Parathyroid adenoma (tissue), 2 donors: ENCODE measurements around the gene SRSF9.

Experiments used
- H2AFZ ChIP-seq: fragments of 300-600 bp; sonication (generic); one replicate; pipeline ENCODE4 v1.7.0; 2017; ENCODE audit warnings: antibody characterized with exemption, mild to moderate bottlenecking
- H3K27ac ChIP-seq: fragments of 300-600 bp; sonication (generic); one replicate; pipeline ENCODE4 v1.7.0; 2017
- H3K27me3 ChIP-seq: fragments of 300-600 bp; sonication (generic); one replicate; pipeline ENCODE4 v1.7.0; 2017; ENCODE audit warnings: low read length; ENCODE audit not compliant: control insufficient read depth, insufficient read depth
- H3K36me3 ChIP-seq: fragments of 300-600 bp; sonication (generic); one replicate; pipeline ENCODE4 v1.7.0; 2017; ENCODE audit warnings: low read length; ENCODE audit not compliant: control insufficient read depth, insufficient read depth
- H3K4me1 ChIP-seq: fragments of 300-600 bp; sonication (generic); one replicate; pipeline ENCODE4 v1.7.0; 2017; ENCODE audit warnings: control low read depth
- H3K4me2 ChIP-seq: fragments of 300-600 bp; sonication (generic); one replicate; pipeline ENCODE4 v1.7.0; 2017; ENCODE audit warnings: low read length
- H3K4me3 ChIP-seq: fragments of 300-600 bp; sonication (generic); one replicate; pipeline ENCODE4 v1.7.0; 2017; ENCODE audit warnings: low read depth, low read length
- H3K79me2 ChIP-seq: fragments of 300-600 bp; sonication (generic); one replicate; pipeline ENCODE4 v1.7.0; 2017; ENCODE audit warnings: control low read depth
- H3K9ac ChIP-seq: fragments of 300-600 bp; sonication (generic); one replicate; pipeline ENCODE4 v1.7.0; 2017; ENCODE audit warnings: mild to moderate bottlenecking
- H3K9me3 ChIP-seq: fragments of 300-600 bp; sonication (generic); one replicate; pipeline ENCODE4 v1.7.0; 2017; ENCODE audit warnings: low read length; ENCODE audit not compliant: control insufficient read depth
- TF ChIP-seq, protein P1 (sequence below): fragments of 300-600 bp; sonication (generic); IDR thresholded peaks from one replicate; pipeline ENCODE4 v1.7.0; 2017; ENCODE audit warnings: antibody characterized with exemption, mild to moderate bottlenecking
- donor health status: primary hyperparathyroidism.

SRSF9 gene

DNA sequence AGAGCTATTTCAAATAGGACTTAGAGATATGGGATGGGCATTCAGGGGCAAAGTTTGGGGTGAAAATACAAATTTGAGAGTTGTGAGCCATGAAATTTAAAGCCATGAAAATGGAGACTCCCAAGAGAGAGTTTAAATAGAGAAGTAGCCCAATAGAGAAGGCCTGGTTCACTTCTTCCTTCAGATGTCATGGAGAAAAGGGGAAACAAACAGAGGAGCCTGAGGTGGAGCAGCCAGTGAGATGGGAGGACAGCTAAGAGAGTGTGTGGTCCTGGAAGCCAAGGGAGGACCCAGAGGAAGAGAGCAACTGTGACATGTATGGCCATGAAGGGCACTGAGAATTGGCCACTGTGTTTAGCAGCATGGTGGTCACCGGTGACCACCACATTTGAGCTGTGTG lies 14.1 kb upstream of the SRSF9 start:
- TF ChIP-seq, protein P1, sequence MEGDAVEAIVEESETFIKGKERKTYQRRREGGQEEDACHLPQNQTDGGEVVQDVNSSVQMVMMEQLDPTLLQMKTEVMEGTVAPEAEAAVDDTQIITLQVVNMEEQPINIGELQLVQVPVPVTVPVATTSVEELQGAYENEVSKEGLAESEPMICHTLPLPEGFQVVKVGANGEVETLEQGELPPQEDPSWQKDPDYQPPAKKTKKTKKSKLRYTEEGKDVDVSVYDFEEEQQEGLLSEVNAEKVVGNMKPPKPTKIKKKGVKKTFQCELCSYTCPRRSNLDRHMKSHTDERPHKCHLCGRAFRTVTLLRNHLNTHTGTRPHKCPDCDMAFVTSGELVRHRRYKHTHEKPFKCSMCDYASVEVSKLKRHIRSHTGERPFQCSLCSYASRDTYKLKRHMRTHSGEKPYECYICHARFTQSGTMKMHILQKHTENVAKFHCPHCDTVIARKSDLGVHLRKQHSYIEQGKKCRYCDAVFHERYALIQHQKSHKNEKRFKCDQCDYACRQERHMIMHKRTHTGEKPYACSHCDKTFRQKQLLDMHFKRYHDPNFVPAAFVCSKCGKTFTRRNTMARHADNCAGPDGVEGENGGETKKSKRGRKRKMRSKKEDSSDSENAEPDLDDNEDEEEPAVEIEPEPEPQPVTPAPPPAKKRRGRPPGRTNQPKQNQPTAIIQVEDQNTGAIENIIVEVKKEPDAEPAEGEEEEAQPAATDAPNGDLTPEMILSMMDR = no peak
- no peaks in the 10 kb centered on the region for H3K4me1 ChIP-seq
- no peak overlapping the region for H3K9ac ChIP-seq
- no peaks in the 10 kb centered on the region for H3K36me3 ChIP-seq
- H3K9me3 ChIP-seq = no peaks in the 10 kb centered on the region
- no peak overlapping the region for H3K4me3 ChIP-seq
- H3K27ac ChIP-seq = no peak overlapping the region
- H3K27me3 ChIP-seq = no peaks in the 10 kb centered on the region
- H3K4me2 ChIP-seq = no peak overlapping the region
- H3K79me2 ChIP-seq = peaks cover 5% of the 10 kb centered on the region
- no peak overlapping the region for H2AFZ ChIP-seq

DNA sequence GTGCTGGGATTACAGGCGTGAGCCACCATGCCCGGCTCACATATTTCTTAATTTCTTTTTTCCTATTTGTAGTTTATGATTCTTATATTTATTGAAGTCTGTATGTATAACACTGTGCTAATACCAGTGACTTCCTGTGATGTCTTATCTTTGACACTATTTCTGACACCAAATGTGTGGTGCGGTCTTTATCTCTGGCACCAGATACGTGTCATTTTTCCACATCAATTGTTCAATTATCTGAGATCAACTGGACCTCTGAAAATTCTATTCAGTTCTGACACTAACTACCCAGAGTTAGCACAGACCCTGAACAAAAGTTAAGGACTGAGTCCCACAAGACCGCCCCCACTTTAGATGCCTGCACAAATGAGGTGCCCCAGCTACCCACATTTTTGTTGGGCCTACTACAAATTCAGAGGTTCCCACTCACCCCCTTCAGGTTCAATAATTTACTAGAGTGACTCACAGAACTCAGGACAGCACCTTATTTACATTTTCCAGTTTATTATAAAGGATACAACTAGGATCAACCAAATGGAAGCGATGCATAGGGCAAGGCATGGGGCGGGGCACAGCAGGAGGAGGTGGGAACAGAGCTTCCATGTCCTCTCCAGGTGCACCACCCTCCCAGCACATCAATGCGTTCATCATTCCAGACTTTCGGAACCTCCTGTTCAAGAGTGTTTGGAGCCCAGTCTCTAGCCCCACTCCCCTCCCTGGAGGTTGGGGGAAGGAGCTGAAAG lies 11.6 kb upstream of the SRSF9 start:
- Histone ChIP-seq H3K9me3 (no peaks in the 10 kb centered on the region), H3K4me1 (no peaks in the 10 kb centered on the region), H3K4me2 (no peak overlapping the region), H3K27me3 (no peaks in the 10 kb centered on the region), H3K9ac (no peak overlapping the region), H3K79me2 (peaks cover 6% of the 10 kb centered on the region), H3K36me3 (no peaks in the 10 kb centered on the region), H3K4me3 (no peak overlapping the region), H3K27ac (no peak overlapping the region), H2AFZ (no peak overlapping the region)
- TF ChIP-seq, protein P1 = no peak

DNA sequence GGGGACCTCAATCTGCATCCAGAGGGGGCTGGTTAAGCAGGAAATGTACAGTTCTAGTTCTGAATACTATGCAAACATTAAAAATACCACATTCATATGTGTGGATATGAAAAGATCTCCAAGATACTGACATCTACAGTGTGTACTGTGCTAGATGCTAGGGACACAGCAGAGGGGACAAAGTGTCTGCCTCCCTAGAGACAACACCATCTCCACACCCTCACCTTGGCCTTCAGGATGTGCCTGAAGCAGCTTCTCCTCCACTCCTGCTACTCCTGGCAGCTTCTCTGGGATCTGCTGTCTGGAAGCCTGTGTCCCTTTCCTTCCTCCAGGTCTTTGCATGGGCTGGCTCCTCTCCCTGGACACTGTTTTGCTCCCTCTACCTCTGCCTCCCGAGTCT lies 10.7 kb upstream of the SRSF9 start:
- peaks cover 6% of the 10 kb centered on the region for H3K79me2 ChIP-seq
- no peaks in the 10 kb centered on the region for H3K9me3 ChIP-seq
- no peaks in the 10 kb centered on the region for H3K36me3 ChIP-seq
- TF ChIP-seq, protein P1 = no peak
- no peak overlapping the region for H3K4me3 ChIP-seq
- H3K4me2 ChIP-seq = no peak overlapping the region
- H3K9ac ChIP-seq = no peak overlapping the region
- H2AFZ ChIP-seq = no peak overlapping the region
- no peaks in the 10 kb centered on the region for H3K4me1 ChIP-seq
- no peak overlapping the region for H3K27ac ChIP-seq
- no peaks in the 10 kb centered on the region for H3K27me3 ChIP-seq

DNA sequence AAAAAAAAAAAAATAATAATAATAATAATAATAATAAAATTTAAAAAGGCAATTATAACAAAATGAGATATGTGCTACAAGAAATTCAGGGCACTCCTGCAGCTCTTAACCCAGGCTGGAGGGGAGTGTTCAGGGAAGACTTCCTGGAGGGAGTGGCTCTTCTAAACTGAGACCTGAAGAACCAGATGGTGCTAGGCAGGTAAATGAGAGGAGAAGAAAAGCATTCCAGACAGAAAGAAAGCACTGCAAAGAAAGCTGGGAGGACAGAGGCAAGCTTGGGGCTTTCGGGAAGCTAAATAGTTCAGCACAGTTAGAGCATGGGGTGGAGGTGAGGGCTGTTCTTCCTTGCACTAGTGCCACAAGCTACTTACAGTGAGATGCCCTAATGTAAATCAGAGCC lies 9.9 kb upstream of the SRSF9 start:
- no peaks in the 10 kb centered on the region for H3K27me3 ChIP-seq
- H3K9ac ChIP-seq = no peak overlapping the region
- H3K36me3 ChIP-seq = no peaks in the 10 kb centered on the region
- no peaks in the 10 kb centered on the region for H3K4me1 ChIP-seq
- H2AFZ ChIP-seq = no peak overlapping the region
- H3K4me2 ChIP-seq = no peak overlapping the region
- no peak overlapping the region for H3K4me3 ChIP-seq
- peaks cover 6% of the 10 kb centered on the region for H3K79me2 ChIP-seq
- TF ChIP-seq, protein P1 = no peak
- H3K9me3 ChIP-seq = no peaks in the 10 kb centered on the region
- no peak overlapping the region for H3K27ac ChIP-seq

DNA sequence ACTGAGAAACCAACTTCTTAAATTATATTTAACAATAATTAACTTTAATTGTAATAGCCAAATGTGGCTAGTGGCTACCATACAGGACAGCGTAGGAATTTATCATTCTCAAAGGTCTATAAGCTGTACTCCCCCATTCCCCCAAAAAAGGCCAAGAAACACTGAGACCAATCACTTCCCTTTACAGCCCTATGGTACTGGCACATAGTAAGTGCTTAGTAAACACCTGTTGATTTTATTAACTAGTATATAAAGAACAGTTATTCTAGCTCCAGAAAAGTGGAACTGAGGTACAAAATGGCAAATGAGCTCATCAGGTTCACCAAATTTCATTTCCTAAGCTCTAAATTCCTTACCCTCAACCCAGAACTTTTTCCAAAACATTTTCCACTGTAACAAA lies 6.1 kb upstream of the SRSF9 start:
- no peaks in the 10 kb centered on the region for H3K27me3 ChIP-seq
- no peaks in the 10 kb centered on the region for H3K9me3 ChIP-seq
- H3K4me2 ChIP-seq = no peak overlapping the region
- H3K4me3 ChIP-seq = no peak overlapping the region
- H2AFZ ChIP-seq = no peak overlapping the region
- H3K79me2 ChIP-seq = peaks cover 4% of the 10 kb centered on the region
- no peaks in the 10 kb centered on the region for H3K4me1 ChIP-seq
- TF ChIP-seq, protein P1 = no peak
- H3K27ac ChIP-seq = no peak overlapping the region
- H3K9ac ChIP-seq = no peak overlapping the region
- H3K36me3 ChIP-seq = no peaks in the 10 kb centered on the region
